SK-N-SH (cell line): Measurements from ENCODE around the gene AHRR. TPM values are rescaled to one million over a fixed set of nuclear protein-coding genes. Genes with fewer than 3 reads are reported as not detected.

ENCODE experiments used
- CTCF ChIA-PET: fragments of 300-600, 350-600 bp; formaldehyde crosslinking; extraction: SDS; loops from one replicate; lab custom pipeline; 2021; lab: Yijun Ruan, JAX
- POLR2A ChIA-PET: fragments of 350-600 bp; sonication (Branson Sonifier 250); formaldehyde crosslinking; extraction: SDS; loops from one replicate; lab custom pipeline; 2020; ENCODE audit warnings: antibody characterized with exemption, inconsistent platforms; lab: Yijun Ruan, JAX
- DNase-seq: peaks from one replicate; pipeline ENCODE4 v3.0.0; 2012
- H2AFZ ChIP-seq: fragments of 200-600 bp; sonication (generic); 2 replicates; pipeline ENCODE4 v1.8.1; 2016; ENCODE audit warnings: antibody characterized with exemption, mild to moderate bottlenecking, low read depth
- H3F3A ChIP-seq: fragments of 200-600 bp; sonication (generic); replicated peaks from 2 replicates; pipeline ENCODE3; 2016; ENCODE audit warnings: antibody characterized with exemption, mild to moderate bottlenecking; ENCODE audit not compliant: insufficient read depth
- H3K27ac ChIP-seq, 2 experiments: fragments of 200-500 bp in 1 of 2; fragments of 200-600 bp in 1 of 2; sonication (Bioruptor generic) in 1 of 2; sonication (generic), shearing (Covaris generic) in 1 of 2; 2 replicates each; pipeline versions ENCODE4 v1.5.1 to v1.6.1; 2014 to 2016; ENCODE audit warnings: low read depth in 2 of 2, inconsistent platforms in 1 of 2, low read length in 1 of 2, mild to moderate bottlenecking in 1 of 2, mixed read lengths in 1 of 2
- H3K27me3 ChIP-seq: fragments of 200-600 bp; sonication (generic), shearing (Covaris generic); 2 replicates; pipeline ENCODE4 v1.6.1; 2016; ENCODE audit warnings: mixed run types; ENCODE audit not compliant: insufficient read depth
- H3K36me3 ChIP-seq, 2 experiments: fragments of 200-500 bp in 1 of 2; fragments of 200-600 bp in 1 of 2; sonication (Bioruptor generic) in 1 of 2; sonication (generic) in 1 of 2; replicated peaks in 1 of 2; 2 replicates each; pipeline versions ENCODE3 to v1.5.1; 2014 to 2016; ENCODE audit warnings: low read length in 1 of 2, mild to moderate bottlenecking in 1 of 2; ENCODE audit not compliant: insufficient read depth in 2 of 2, control insufficient read depth in 1 of 2
- H3K4me1 ChIP-seq, 2 experiments: fragments of 200-500 bp in 1 of 2; fragments of 200-600 bp in 1 of 2; sonication (Bioruptor generic) in 1 of 2; sonication (generic), shearing (Covaris generic) in 1 of 2; 2 replicates each; pipeline versions ENCODE4 v1.5.1 to v1.6.1; 2014 to 2016; ENCODE audit warnings: low read depth in 1 of 2, low read length in 1 of 2, mixed run types in 1 of 2; ENCODE audit not compliant: insufficient read depth in 2 of 2, control insufficient read depth in 1 of 2
- H3K4me2 ChIP-seq: fragments of 200-600 bp; sonication (generic), shearing (Covaris generic); 2 replicates; pipeline ENCODE4 v1.6.1; 2017; ENCODE audit warnings: mixed run types
- H3K4me3 ChIP-seq, 2 experiments: fragments of 200-500 bp in 1 of 2; fragments of 200-600 bp in 1 of 2; sonication (Bioruptor generic) in 1 of 2; sonication (generic), shearing (Covaris generic) in 1 of 2; 2 replicates each; pipeline versions ENCODE4 v1.5.1 to v1.8.1; 2014 to 2016; ENCODE audit warnings: low read depth in 2 of 2, inconsistent platforms in 1 of 2, low read length in 1 of 2, mild to moderate bottlenecking in 1 of 2, mixed read lengths in 1 of 2, moderate library complexity in 1 of 2
- H3K79me2 ChIP-seq: fragments of 200-600 bp; sonication (generic); 2 replicates; pipeline ENCODE4 v1.8.1; 2017; ENCODE audit warnings: mild to moderate bottlenecking; ENCODE audit not compliant: insufficient read depth
- H3K9ac ChIP-seq: fragments of 200-600 bp; sonication (generic); 2 replicates; pipeline ENCODE4 v1.6.1; 2017; ENCODE audit warnings: mixed run types
- H3K9me2 ChIP-seq: fragments of 200-600 bp; sonication (generic); 2 replicates; pipeline ENCODE4 v1.6.1; 2017; ENCODE audit warnings: mixed run types
- H3K9me3 ChIP-seq: fragments of 200-600 bp; sonication (generic); 2 replicates; pipeline ENCODE4 v1.6.1; 2017; ENCODE audit warnings: mixed run types, mild to moderate bottlenecking, moderate library complexity
- H4K20me1 ChIP-seq: fragments of 200-600 bp; sonication (generic); 2 replicates; pipeline ENCODE4 v1.6.1; 2017; ENCODE audit warnings: mild to moderate bottlenecking, mixed run types; ENCODE audit not compliant: insufficient read depth
- CHD2 ChIP-seq: fragments of 150-350 bp; IDR thresholded peaks from 2 replicates; pipeline ENCODE4 v1.6.1; 2018; ENCODE audit warnings: low read length; ENCODE audit not compliant: partially characterized antibody
- EZH2phosphoT487 ChIP-seq: fragments of 200-600 bp; sonication (generic); IDR thresholded peaks from 2 replicates; pipeline ENCODE4 v1.6.1; 2017; ENCODE audit warnings: low read depth, mixed run types, mild to moderate bottlenecking, antibody characterized with exemption, moderate library complexity, borderline replicate concordance
- MEF2A ChIP-seq: IDR thresholded peaks from 2 replicates; pipeline ENCODE4 v1.4.0; 2012; ENCODE audit warnings: low read depth, borderline replicate concordance
- RFX5 ChIP-seq: IDR thresholded peaks from 2 replicates; pipeline ENCODE4 v1.6.1; 2012; ENCODE audit warnings: mild to moderate bottlenecking, improper control_type of control experiment, low read length
- TEAD4 ChIP-seq: IDR thresholded peaks from 2 replicates; pipeline ENCODE4 v1.4.0; 2012; ENCODE audit warnings: mild to moderate bottlenecking, borderline replicate concordance; ENCODE audit not compliant: insufficient read depth
- WGBS: methylation state at CpG from one replicate; pipeline ENCODE4 v1.1.6; 2017; ENCODE audit warnings: low lambda C conversion rate; 5-methylcytosine and 5-hydroxymethylcytosine counted together
- polyA plus RNA-seq, 3 experiments: library from polyadenylated mRNA; depleted of rRNA; stranded (reverse); fragments of >200 nt; gene quantifications; 2 replicates each; pipeline ENCODE4 v1.2.3, GENCODE V29; 2012
- TF ChIP-seq, protein P1 (sequence below): IDR thresholded peaks from 2 replicates; pipeline ENCODE4 v1.4.0; 2012; ENCODE audit warnings: low read depth, borderline replicate concordance
- TF ChIP-seq, protein P2 (sequence below): fragments of 200-600 bp; sonication (generic); IDR thresholded peaks from 2 replicates; pipeline ENCODE4 v1.6.1; 2017; ENCODE audit warnings: antibody characterized with exemption, mild to moderate bottlenecking, moderate library complexity
- TF ChIP-seq, protein P3 (sequence below): IDR thresholded peaks from 2 replicates; pipeline ENCODE4 v1.4.0; 2012; ENCODE audit warnings: low read depth
- TF ChIP-seq, protein P4 (sequence below): fragments of 150-350 bp; IDR thresholded peaks from 2 replicates; pipeline ENCODE4 v1.6.1; 2017; ENCODE audit warnings: antibody characterized with exemption, low read length, low read depth, borderline replicate concordance
- TF ChIP-seq, protein P5 (sequence below): IDR thresholded peaks from 2 replicates; pipeline ENCODE4 v1.4.0; 2012; ENCODE audit warnings: low read depth, borderline replicate concordance

The AHRR gene
- polyA plus RNA-seq, 1 of the 3 experiments (the other 2 are of a cell fraction), result 0.71 TPM

DNA sequence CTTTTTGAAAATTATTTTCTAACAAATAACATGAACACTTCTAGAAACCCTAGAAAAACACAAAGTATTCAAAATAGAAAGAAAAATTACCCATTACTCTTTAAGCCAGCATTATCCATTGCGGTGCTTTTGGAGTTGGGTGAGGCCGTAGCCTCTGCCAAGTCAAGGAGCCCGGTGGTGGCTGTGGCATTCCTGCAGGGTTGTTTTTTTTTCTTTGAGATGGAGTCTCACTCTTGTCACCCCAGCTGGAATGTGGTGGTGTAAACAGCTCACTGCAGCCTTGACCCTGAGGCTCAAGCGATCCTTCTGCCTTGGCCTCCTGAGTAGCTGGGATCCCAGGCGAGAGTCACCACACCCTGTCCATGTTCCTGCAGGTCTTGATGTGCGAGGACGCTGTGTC is 8.2 kb upstream of the AHRR start:
- Histone ChIP-seq H3K4me2 (no peak overlapping the region), H3K4me3 (no peak overlapping the region)
- CTCF ChIA-PET, result interaction anchor here (2.1 kb wide), 1 partner anchor 8 kb away, joined by 6 read pairs; the partner anchor contains the start of gene AHRR

More for the DNA sequence above, 8.2 kb upstream of the AHRR start:
- Histone ChIP-seq H3K79me2 (peaks cover 38% of the 10 kb centered on the region; the same call in 1 of the 2 replicates), H3K9ac (no peak overlapping the region), H3F3A (peaks cover 6% of the 10 kb centered on the region), H3K36me3 (peaks cover 0 to 64% of the 10 kb centered on the region in 2 experiments), H3K27me3 (no peaks in the 10 kb centered on the region), H2AFZ (no peak overlapping the region), H3K4me1 (peaks cover 0 to 4% of the 10 kb centered on the region in 2 experiments; a peak in 1 of 4 replicates), H3K27ac (no peak overlapping the region), H3K9me2 (no peaks in the 10 kb centered on the region), H3K9me3 (no peaks in the 10 kb centered on the region), H4K20me1 (peaks cover 65% of the 10 kb centered on the region)
- POLR2A ChIA-PET, result no interaction called here
- DNase-seq, result no peak
- 98% methylated on average over 6 of the region's 7 CpGs for WGBS
- TF ChIP-seq, protein P1, sequence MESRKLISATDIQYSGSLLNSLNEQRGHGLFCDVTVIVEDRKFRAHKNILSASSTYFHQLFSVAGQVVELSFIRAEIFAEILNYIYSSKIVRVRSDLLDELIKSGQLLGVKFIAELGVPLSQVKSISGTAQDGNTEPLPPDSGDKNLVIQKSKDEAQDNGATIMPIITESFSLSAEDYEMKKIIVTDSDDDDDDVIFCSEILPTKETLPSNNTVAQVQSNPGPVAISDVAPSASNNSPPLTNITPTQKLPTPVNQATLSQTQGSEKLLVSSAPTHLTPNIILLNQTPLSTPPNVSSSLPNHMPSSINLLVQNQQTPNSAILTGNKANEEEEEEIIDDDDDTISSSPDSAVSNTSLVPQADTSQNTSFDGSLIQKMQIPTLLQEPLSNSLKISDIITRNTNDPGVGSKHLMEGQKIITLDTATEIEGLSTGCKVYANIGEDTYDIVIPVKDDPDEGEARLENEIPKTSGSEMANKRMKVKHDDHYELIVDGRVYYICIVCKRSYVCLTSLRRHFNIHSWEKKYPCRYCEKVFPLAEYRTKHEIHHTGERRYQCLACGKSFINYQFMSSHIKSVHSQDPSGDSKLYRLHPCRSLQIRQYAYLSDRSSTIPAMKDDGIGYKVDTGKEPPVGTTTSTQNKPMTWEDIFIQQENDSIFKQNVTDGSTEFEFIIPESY, result no peak
- no peak for TF ChIP-seq TEAD4
- no peak for TF ChIP-seq EZH2phosphoT487
- TF ChIP-seq, protein P2, sequence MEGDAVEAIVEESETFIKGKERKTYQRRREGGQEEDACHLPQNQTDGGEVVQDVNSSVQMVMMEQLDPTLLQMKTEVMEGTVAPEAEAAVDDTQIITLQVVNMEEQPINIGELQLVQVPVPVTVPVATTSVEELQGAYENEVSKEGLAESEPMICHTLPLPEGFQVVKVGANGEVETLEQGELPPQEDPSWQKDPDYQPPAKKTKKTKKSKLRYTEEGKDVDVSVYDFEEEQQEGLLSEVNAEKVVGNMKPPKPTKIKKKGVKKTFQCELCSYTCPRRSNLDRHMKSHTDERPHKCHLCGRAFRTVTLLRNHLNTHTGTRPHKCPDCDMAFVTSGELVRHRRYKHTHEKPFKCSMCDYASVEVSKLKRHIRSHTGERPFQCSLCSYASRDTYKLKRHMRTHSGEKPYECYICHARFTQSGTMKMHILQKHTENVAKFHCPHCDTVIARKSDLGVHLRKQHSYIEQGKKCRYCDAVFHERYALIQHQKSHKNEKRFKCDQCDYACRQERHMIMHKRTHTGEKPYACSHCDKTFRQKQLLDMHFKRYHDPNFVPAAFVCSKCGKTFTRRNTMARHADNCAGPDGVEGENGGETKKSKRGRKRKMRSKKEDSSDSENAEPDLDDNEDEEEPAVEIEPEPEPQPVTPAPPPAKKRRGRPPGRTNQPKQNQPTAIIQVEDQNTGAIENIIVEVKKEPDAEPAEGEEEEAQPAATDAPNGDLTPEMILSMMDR, result no peak
- no peak for TF ChIP-seq CHD2
- TF ChIP-seq, protein P3, sequence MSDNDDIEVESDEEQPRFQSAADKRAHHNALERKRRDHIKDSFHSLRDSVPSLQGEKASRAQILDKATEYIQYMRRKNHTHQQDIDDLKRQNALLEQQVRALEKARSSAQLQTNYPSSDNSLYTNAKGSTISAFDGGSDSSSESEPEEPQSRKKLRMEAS, result no peak
- TF ChIP-seq RFX5, result no peak
- TF ChIP-seq MEF2A, result no peak
- TF ChIP-seq, protein P4, sequence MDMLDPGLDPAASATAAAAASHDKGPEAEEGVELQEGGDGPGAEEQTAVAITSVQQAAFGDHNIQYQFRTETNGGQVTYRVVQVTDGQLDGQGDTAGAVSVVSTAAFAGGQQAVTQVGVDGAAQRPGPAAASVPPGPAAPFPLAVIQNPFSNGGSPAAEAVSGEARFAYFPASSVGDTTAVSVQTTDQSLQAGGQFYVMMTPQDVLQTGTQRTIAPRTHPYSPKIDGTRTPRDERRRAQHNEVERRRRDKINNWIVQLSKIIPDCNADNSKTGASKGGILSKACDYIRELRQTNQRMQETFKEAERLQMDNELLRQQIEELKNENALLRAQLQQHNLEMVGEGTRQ, result no peak
- TF ChIP-seq, protein P5, sequence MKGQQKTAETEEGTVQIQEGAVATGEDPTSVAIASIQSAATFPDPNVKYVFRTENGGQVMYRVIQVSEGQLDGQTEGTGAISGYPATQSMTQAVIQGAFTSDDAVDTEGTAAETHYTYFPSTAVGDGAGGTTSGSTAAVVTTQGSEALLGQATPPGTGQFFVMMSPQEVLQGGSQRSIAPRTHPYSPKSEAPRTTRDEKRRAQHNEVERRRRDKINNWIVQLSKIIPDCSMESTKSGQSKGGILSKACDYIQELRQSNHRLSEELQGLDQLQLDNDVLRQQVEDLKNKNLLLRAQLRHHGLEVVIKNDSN, result no peak
